K562 (cell line): ENCODE data around the gene NCOA3. TPM values are rescaled to one million over a fixed set of nuclear protein-coding genes. Genes with fewer than 3 reads are reported as not detected.
"Not testable (repeated sequence)": the region's sequence is repeated elsewhere in the genome, so short reads cannot be mapped to it uniquely, and the experiment has no call there.

Experiments used
- ATAC-seq: fragments of 200-7000 bp; cut with Tn5 transposase; 3 replicates; pipeline ENCODE4 v1.9.1; 2020; ENCODE audit warnings: moderate library complexity
- BruUV-seq: library from RNA; stranded (reverse); fragments of 400-500 nt; replicated peaks from 2 replicates; lab custom pipeline; 2021; lab: Mats Ljungman, UMichigan
- CTCF ChIA-PET: fragments of 300-600 bp; formaldehyde crosslinking; extraction: SDS; loops from one replicate; lab custom pipeline; 2021; ENCODE audit warnings: low intra/inter-chr PET ratio; lab: Yijun Ruan, JAX
- POLR2A ChIA-PET: fragments of 300-600, 350-650 bp; sonication (Branson Sonifier 250); formaldehyde crosslinking; extraction: SDS; loops from one replicate; lab custom pipeline; 2021; ENCODE audit warnings: antibody characterized with exemption, inconsistent platforms; lab: Yijun Ruan, JAX
- DNase-seq, 4 experiments: peaks; one replicate each; pipeline versions ENCODE4 v3.0.0 to v3.0.0-alpha.2; 2011 to 2018; ENCODE audit warnings: low spot score in 3 of 4, mixed read lengths in 3 of 4; ENCODE audit errors: extremely low read depth in 1 of 4
- FAIRE-seq: peaks from 2 replicates; lab custom pipeline; 2011; peaks lifted over from hg19 to GRCh38; lab: Jason Lieb, UNC
- H2AFZ ChIP-seq: 2 replicates; pipeline ENCODE4 v1.6.0; 2011; ENCODE audit warnings: low read depth, low read length, control low read depth, inconsistent platforms
- H3K27ac ChIP-seq: fragments of 200-600 bp; 3 replicates; pipeline ENCODE4 v1.8.0; 2011; ENCODE audit warnings: low read depth, mild to moderate bottlenecking, control low read depth, inconsistent platforms, low read length, moderate library complexity, mixed read lengths; ENCODE audit errors: extremely low read depth
- H3K27me3 ChIP-seq, 2 experiments: fragments of 300-600 bp in 1 of 2; 2 replicates in 1 of 2; 3 replicates in 1 of 2; pipeline versions ENCODE4 v1.6.0 to v1.8.0; 2011; ENCODE audit warnings: inconsistent platforms in 2 of 2, low read length in 2 of 2, mild to moderate bottlenecking in 1 of 2, mixed read lengths in 1 of 2, moderate library complexity in 1 of 2; ENCODE audit not compliant: control insufficient read depth in 2 of 2, insufficient read depth in 2 of 2
- H3K36me3 ChIP-seq: fragments of 300-600 bp; 3 replicates; pipeline ENCODE4 v1.8.0; 2011; ENCODE audit warnings: mild to moderate bottlenecking, low read length, inconsistent platforms; ENCODE audit not compliant: control insufficient read depth, insufficient read depth
- H3K4me1 ChIP-seq, 2 experiments: fragments of 200-600 bp in 1 of 2; replicated peaks in 1 of 2; 2 replicates in 1 of 2; 3 replicates in 1 of 2; pipeline versions ENCODE4 v1.5.1 to v1.8.0; 2011; ENCODE audit warnings: inconsistent platforms in 2 of 2, low read length in 2 of 2, mild to moderate bottlenecking in 1 of 2, mixed read lengths in 1 of 2, moderate library complexity in 1 of 2; ENCODE audit not compliant: control insufficient read depth in 2 of 2, insufficient read depth in 2 of 2
- H3K4me2 ChIP-seq: 2 replicates; pipeline ENCODE4 v1.6.1; 2011; ENCODE audit warnings: low read length, control low read depth, inconsistent platforms, mixed read lengths; ENCODE audit not compliant: insufficient read depth
- H3K4me3 ChIP-seq: fragments of 200-600 bp; sonication (generic), shearing (Covaris generic); 2 replicates; pipeline ENCODE4 v1.5.1; 2016; ENCODE audit warnings: control low read depth, inconsistent platforms
- H3K79me2 ChIP-seq: fragments of 200-600 bp; 3 replicates; pipeline ENCODE4 v1.8.0; 2011; ENCODE audit warnings: low read length, inconsistent platforms; ENCODE audit not compliant: control insufficient read depth, insufficient read depth
- H3K9ac ChIP-seq, 2 experiments: 2 replicates each; pipeline versions ENCODE4 v1.6.0 to v1.6.1; 2011; ENCODE audit warnings: low read depth in 2 of 2, low read length in 2 of 2, control low read depth in 1 of 2, inconsistent platforms in 1 of 2, mild to moderate bottlenecking in 1 of 2, mixed read lengths in 1 of 2; ENCODE audit not compliant: insufficient read depth in 1 of 2
- H3K9me1 ChIP-seq: one replicate; pipeline ENCODE4 v1.6.0; 2011; ENCODE audit warnings: inconsistent platforms, mild to moderate bottlenecking, low read length, moderate library complexity; ENCODE audit not compliant: control insufficient read depth, insufficient read depth
- H3K9me3 ChIP-seq: replicated peaks from 2 replicates; pipeline ENCODE4 v1.5.1; 2011; ENCODE audit warnings: low read depth, low read length, inconsistent platforms; ENCODE audit not compliant: control insufficient read depth, insufficient read depth
- H4K20me1 ChIP-seq: replicated peaks from 2 replicates; pipeline ENCODE4 v1.6.1; 2011; ENCODE audit warnings: low read length, inconsistent platforms, mixed read lengths; ENCODE audit not compliant: control insufficient read depth, insufficient read depth
- ZBTB11 ChIP-seq, 3 experiments: fragments of 200-800 bp in 1 of 3; fragments of 250-450 bp in 1 of 3; fragments of 450-650 bp in 1 of 3; sonication (Bioruptor Pico) in 1 of 3; sonication (Bioruptor generic) in 1 of 3; formaldehyde crosslinking in 1 of 3; IDR thresholded peaks; 2 replicates each; pipeline versions ENCODE4 v1.6.1 to v1.8.0; 2016 to 2022; ENCODE audit warnings: mild to moderate bottlenecking in 2 of 3, missing genetic modification characterization in 2 of 3, missing compliant biosample characterization in 1 of 3, moderate library complexity in 1 of 3
- WGBS: fragments of 100-300 bp; shearing (Covaris generic); methylation state at CpG from one replicate; pipeline ENCODE4 v1.1.6; 2016; ENCODE audit warnings: low coverage, mixed read lengths; ENCODE audit not compliant: insufficient coverage; ENCODE audit errors: missing lambda C conversion rate; 5-methylcytosine and 5-hydroxymethylcytosine counted together
- in situ Hi-C: fragments of 300-500 bp; cut with MboI; formaldehyde crosslinking; loops from 4 replicates; pipeline ENCODE4 v1.15.0; 2018; ENCODE audit warnings: inconsistent platforms, mixed read lengths
- intact Hi-C: fragments of 100-400 bp; cut with micrococcal nuclease; formaldehyde crosslinking; loops from 2 replicates; pipeline ENCODE4 v1.14.2; 2022
- polyA plus RNA-seq, 8 experiments: library from polyadenylated mRNA; depleted of rRNA in 4 of 8; stranded (reverse) in 5 of 8; unstranded in 3 of 8; fragments of >200 nt; fragmentation: Nextera tagmentation in 2 of 8; fragmentation: Illumina TruSeq in 1 of 8; extraction: Ambion mirVana in 2 of 8; extraction: Trizol in 1 of 8; gene quantifications; 2 replicates each; pipeline versions ENCODE4 v1.2.1 to v1.2.3, GENCODE V29; 2011 to 2014; ENCODE audit warnings: inconsistent platforms in 1 of 8, missing spikeins in 1 of 8
- total RNA-seq, 7 experiments: library from RNA; depleted of rRNA in 6 of 7; stranded (reverse); fragments of >200 nt in 6 of 7; fragmentation: Illumina TruSeq in 2 of 7; extraction: Trizol in 2 of 7; gene quantifications; 2 replicates each; pipeline versions ENCODE4 v1.2.1 to v1.2.3, GENCODE V29; 2011 to 2021; ENCODE audit warnings: low replicate concordance in 1 of 7

NCOA3 gene
- total and polyA plus RNA-seq, 9 of the 15 experiments (the other 6 are each of a cell fraction or from before 2014, with no cell fraction given): 3.2 to 24.3 (median 14.4) TPM

GRCh38 chr20:47580686-47581085 is 79.0 kb downstream of the NCOA3 start:
- H3K79me2 ChIP-seq: peaks cover 47% of the 10 kb centered on the region
- H3K9me1 ChIP-seq: not testable (repeated sequence)
- peak in 1 of 3 experiments; percentile 69; a peak in 2 of 6 replicates for TF ChIP-seq ZBTB11 (CRISPR knock-in tag; IDR thresholded peaks at IDR 0.05)
- TF ChIP-seq, all 486 proteins: peak for 1; not testable (repeated sequence) for 485
- H3K27me3 ChIP-seq, H3K27ac ChIP-seq, BruUV-seq, in situ Hi-C loops, H3K4me3 ChIP-seq, H3K36me3 ChIP-seq, H3K9me3 ChIP-seq, H2AFZ ChIP-seq, POLR2A ChIA-PET, ATAC-seq, DNase-seq, H3K9ac ChIP-seq, H4K20me1 ChIP-seq, FAIRE-seq, H3K4me2 ChIP-seq, intact Hi-C loops: not testable (repeated sequence)
- H3K4me1 ChIP-seq: peaks cover 0 to 11% of the 10 kb centered on the region in 2 experiments; a peak in 4 of 5 replicates
- WGBS: 72% methylated on average over 7 of the region's 7 CpGs
- CTCF ChIA-PET: interaction anchor here (0.7 kb wide), 1 partner anchor 1216 kb away, joined by 3 read pairs; no protein-coding TSS in a partner anchor
